ENCODE measurements around the gene CMIP. TPM values are rescaled to one million over a fixed set of nuclear protein-coding genes. Genes with fewer than 3 reads are reported as not detected.

Gene CMIP
- total RNA-seq, 1 experiment from 2014 or later = 25.7 TPM

DNA sequence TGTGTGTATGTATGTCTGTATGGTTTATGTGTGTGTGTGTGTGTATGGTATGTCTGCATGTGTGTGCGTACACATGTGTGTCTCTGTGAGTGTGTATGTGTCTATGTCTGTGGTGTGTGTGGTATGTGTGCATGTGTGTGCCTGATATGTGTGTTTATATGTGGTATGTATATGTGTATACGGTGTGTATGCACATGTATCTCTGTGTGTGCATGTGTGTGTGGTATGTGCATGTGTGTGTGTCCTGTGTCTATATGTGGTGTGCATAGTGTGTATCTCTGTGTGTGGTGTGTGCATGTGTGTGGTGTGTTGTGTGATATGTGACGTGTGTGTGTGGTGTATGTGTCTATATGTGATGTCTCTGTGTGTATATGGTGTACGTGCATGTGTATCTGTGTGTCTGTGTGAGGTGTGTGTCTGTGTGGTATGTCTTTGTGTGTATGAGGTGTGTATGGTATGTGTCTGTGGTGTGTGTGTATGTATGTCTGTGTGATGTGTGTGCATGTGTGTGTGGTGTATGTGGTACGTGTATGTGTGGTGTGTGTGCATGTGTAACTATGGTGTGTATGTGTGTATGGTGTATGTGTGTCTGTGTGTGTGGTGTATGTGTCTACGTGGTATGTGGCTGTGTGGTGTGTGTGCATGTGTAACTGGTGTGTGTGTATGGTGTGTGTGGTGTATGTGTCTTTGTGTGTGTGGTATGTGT is 170.2 kb downstream of the CMIP start:
- H3K9ac ChIP-seq (ENCODE audit: low read length) = no peak overlapping the region
- H3K27me3 ChIP-seq (ENCODE audit: low read length) = no peaks in the 10 kb centered on the region
- H3K9me2 ChIP-seq (replicated peaks; ENCODE audit: low read length) = no peaks in the 10 kb centered on the region
- peaks cover 6% of the 10 kb centered on the region; the same call in 1 of the 2 replicates for H3K4me1 ChIP-seq (ENCODE audit: insufficient read depth, low read length)
- H3F3A ChIP-seq (ENCODE audit: low read length, unreplicated experiment) = no peaks in the 10 kb centered on the region
- intact Hi-C loops (cut with micrococcal nuclease) = no loop called here
- peaks cover 67% of the 10 kb centered on the region for H3K79me2 ChIP-seq (ENCODE audit: low read length)
- no peak for ATAC-seq
- H3K27ac ChIP-seq (ENCODE audit: low read length) = no peak overlapping the region
- no peak overlapping the region for H3K4me3 ChIP-seq (ENCODE audit: low read length)
- TF ChIP-seq EZH2 (IDR thresholded peaks at IDR 0.05; ENCODE audit: low read length, unreplicated experiment) = no peak
- no peak for TF ChIP-seq EZH2phosphoT487 (IDR thresholded peaks at IDR 0.05; ENCODE audit: borderline replicate concordance, low read length)
- TF ChIP-seq CTCF (conservative IDR thresholded peaks at IDR 0.05; ENCODE audit: low read depth, low read length) = no peak
- no peak overlapping the region for H2AFZ ChIP-seq (ENCODE audit: low read length)
- ChIA-PET POLR2A (ENCODE audit: unreplicated experiment) (no interaction called here), CTCF (no interaction called here)
- no peaks in the 10 kb centered on the region for H3K9me3 ChIP-seq (ENCODE audit: low read length)
- no peak for DNase-seq
- peaks cover 16% of the 10 kb centered on the region; the same call in 1 of the 2 replicates for H3K36me3 ChIP-seq (ENCODE audit: low read depth, low read length)
- BruUV-seq (replicated peaks) = no TSS peak
- H4K20me1 ChIP-seq (ENCODE audit: low read length) = no peaks in the 10 kb centered on the region
- H3K4me2 ChIP-seq (ENCODE audit: low read length) = no peak overlapping the region

GRCh38 chr16:81615411-81615810 is 170.8 kb downstream of the CMIP start:
- ATAC-seq (no peak), DNase-seq (no peak)
- H3K9ac ChIP-seq (ENCODE audit: low read length) = no peak overlapping the region
- no peak overlapping the region for H3K27ac ChIP-seq (ENCODE audit: low read length)
- no peak overlapping the region for H3K4me3 ChIP-seq (ENCODE audit: low read length)
- no peak overlapping the region for H2AFZ ChIP-seq (ENCODE audit: low read length)
- no peaks in the 10 kb centered on the region for H3K9me3 ChIP-seq (ENCODE audit: low read length)
- H3K4me1 ChIP-seq (ENCODE audit: insufficient read depth, low read length) = peaks cover 1% of the 10 kb centered on the region; the same call in 1 of the 2 replicates
- BruUV-seq (replicated peaks) = no TSS peak
- intact Hi-C loops (cut with micrococcal nuclease) = no loop called here
- H4K20me1 ChIP-seq (ENCODE audit: low read length) = no peaks in the 10 kb centered on the region
- TF ChIP-seq EZH2 (IDR thresholded peaks at IDR 0.05; ENCODE audit: low read length, unreplicated experiment) = no peak
- TF ChIP-seq EZH2phosphoT487 (IDR thresholded peaks at IDR 0.05; ENCODE audit: borderline replicate concordance, low read length) = no peak
- TF ChIP-seq CTCF (conservative IDR thresholded peaks at IDR 0.05; ENCODE audit: low read depth, low read length) = no peak
- no peaks in the 10 kb centered on the region for H3F3A ChIP-seq (ENCODE audit: low read length, unreplicated experiment)
- ChIA-PET CTCF (no interaction called here), POLR2A (ENCODE audit: unreplicated experiment) (no interaction called here)
- H3K36me3 ChIP-seq (ENCODE audit: low read depth, low read length) = peaks cover 16% of the 10 kb centered on the region; the same call in 1 of the 2 replicates
- H3K9me2 ChIP-seq (replicated peaks; ENCODE audit: low read length) = no peaks in the 10 kb centered on the region
- H3K4me2 ChIP-seq (ENCODE audit: low read length) = no peak overlapping the region
- peaks cover 65% of the 10 kb centered on the region for H3K79me2 ChIP-seq (ENCODE audit: low read length)
- no peaks in the 10 kb centered on the region for H3K27me3 ChIP-seq (ENCODE audit: low read length)

DNA sequence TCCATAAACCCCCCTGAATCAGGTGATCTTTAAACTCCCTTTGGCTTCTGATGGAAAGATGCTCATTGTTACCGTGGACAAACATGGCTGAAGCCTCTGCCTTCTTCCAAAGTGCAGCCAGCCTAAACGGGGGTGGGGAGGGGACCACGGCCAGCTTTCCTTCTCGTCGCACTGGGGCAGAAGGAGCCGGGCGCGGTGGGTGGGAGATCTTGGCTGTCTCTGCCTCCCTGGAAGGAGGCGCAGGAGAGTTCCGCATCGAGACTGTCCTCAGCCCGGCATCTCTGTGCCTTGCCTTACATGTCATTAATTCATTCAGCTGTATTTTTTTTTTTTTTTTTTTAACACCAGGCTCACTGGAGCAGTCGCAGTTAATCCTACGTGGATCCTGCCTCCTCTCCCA is 171.2 kb downstream of the CMIP start:
- ChIA-PET POLR2A (ENCODE audit: unreplicated experiment) (no interaction called here), CTCF (no interaction called here)
- Histone ChIP-seq H3K27me3 (ENCODE audit: low read length) (no peaks in the 10 kb centered on the region), H3K36me3 (ENCODE audit: low read depth, low read length) (peaks cover 16% of the 10 kb centered on the region; the same call in 1 of the 2 replicates), H3K4me2 (ENCODE audit: low read length) (no peak overlapping the region), H3K4me1 (ENCODE audit: insufficient read depth, low read length) (no peaks in the 10 kb centered on the region), H3K9me2 (replicated peaks; ENCODE audit: low read length) (no peaks in the 10 kb centered on the region), H3K9me3 (ENCODE audit: low read length) (no peaks in the 10 kb centered on the region), H2AFZ (ENCODE audit: low read length) (no peak overlapping the region), H3F3A (ENCODE audit: low read length, unreplicated experiment) (no peaks in the 10 kb centered on the region), H3K27ac (ENCODE audit: low read length) (no peak overlapping the region), H3K9ac (ENCODE audit: low read length) (no peak overlapping the region), H4K20me1 (ENCODE audit: low read length) (no peaks in the 10 kb centered on the region), H3K4me3 (ENCODE audit: low read length) (no peak overlapping the region), H3K79me2 (ENCODE audit: low read length) (peaks cover 61% of the 10 kb centered on the region)
- TF ChIP-seq CTCF (conservative IDR thresholded peaks at IDR 0.05; ENCODE audit: low read depth, low read length) (no peak), EZH2phosphoT487 (IDR thresholded peaks at IDR 0.05; ENCODE audit: borderline replicate concordance, low read length) (no peak), EZH2 (IDR thresholded peaks at IDR 0.05; ENCODE audit: low read length, unreplicated experiment) (no peak)
- no TSS peak for BruUV-seq (replicated peaks)
- DNase-seq = no peak
- intact Hi-C loops (cut with micrococcal nuclease) = no loop called here
- ATAC-seq = no peak
